ENCODE data around the gene ZNF263.

Gene ZNF263

DNA sequence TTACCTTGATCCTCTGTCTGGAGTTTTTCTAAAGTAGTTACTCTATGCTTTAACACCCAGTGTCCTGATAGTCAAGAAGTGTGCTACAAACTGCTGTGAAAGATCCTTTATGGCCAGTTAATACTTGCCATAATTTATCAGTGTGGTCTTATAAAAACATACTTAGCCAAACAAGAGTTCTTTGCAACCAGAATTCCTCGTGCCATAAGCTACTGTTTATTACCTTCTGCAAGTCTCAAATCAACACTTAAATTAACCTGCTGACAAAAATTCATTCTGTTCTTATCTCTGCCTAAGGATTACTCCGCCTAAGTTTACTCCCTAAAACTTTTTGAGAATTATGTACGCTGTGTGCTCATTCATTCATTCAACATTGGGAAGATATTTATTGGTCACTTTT, 44.8 kb downstream of the ZNF263 start:
- no peak for DNase-seq (ENCODE audit: low spot score)

DNA sequence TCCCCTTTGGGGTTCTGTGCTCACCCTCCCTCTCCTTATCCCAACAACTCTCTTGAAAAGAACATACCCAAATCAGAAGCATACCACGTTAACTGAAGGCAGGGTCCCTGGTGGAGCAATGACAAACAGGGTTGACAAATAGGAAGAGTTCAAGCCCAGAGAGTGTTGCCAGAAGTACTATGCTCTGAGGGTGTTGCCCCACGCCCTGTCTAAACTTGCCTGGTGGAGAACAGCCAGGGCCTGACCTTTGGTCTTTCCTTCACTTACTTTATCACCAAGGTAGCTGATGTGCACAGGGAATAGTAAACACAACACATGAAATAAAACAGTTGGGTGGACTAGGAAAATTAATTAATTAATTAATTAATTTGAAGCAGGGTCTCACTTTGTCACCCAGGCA, 45.4 kb downstream of the ZNF263 start:
- DNase-seq (ENCODE audit: low spot score) = no peak

Data from AG08395 (cell line).